HL-60/S4 treated with retinoic acid at 250 ng/mL for 4 days and 3 days (cell line): Measurements from ENCODE around the gene PIK3AP1.
"Not testable (repeated sequence)": the region's sequence is repeated elsewhere in the genome, so short reads cannot be mapped to it uniquely, and the experiment has no call there.

Experiments used
- in situ Hi-C: fragments of 300-500 bp; cut with MboI; formaldehyde crosslinking; loops from 2 replicates; pipeline ENCODE4 v1.7.0; 2022; ENCODE audit warnings: low sequenced_read_pairs

The PIK3AP1 gene

GRCh38 chr10:96548589-96548988 lies 171.7 kb downstream of the PIK3AP1 start:
- in situ Hi-C loops = no loop called here

GRCh38 chr10:96545558-96545957 lies 174.8 kb downstream of the PIK3AP1 start:
- in situ Hi-C loops = not testable (repeated sequence)
